HepG2 (cell line): Measurements from ENCODE around the gene INO80B. TPM values are rescaled to one million over a fixed set of nuclear protein-coding genes. Genes with fewer than 3 reads are reported as not detected.

Source experiments
- CC2D1A ChIP-seq: sonication (generic); formaldehyde crosslinking; IDR thresholded peaks from 2 replicates; pipeline ENCODE4 v1.8.1; 2023; ENCODE audit warnings: mild to moderate bottlenecking, missing genetic modification reagents
- FOXO1 ChIP-seq: sonication (generic); formaldehyde crosslinking; IDR thresholded peaks from 2 replicates; pipeline ENCODE4 v1.4.0; 2020; ENCODE audit warnings: missing genetic modification reagents
- RERE ChIP-seq: IDR thresholded peaks from 2 replicates; pipeline ENCODE4 v1.6.1; 2016; ENCODE audit warnings: low read depth, missing genetic modification reagents, missing compliant biosample characterization
- REST ChIP-seq, 2 experiments: IDR thresholded peaks; 2 replicates each; pipeline ENCODE4 v1.6.1; 2011 to 2012; ENCODE audit warnings: low read length in 2 of 2, borderline replicate concordance in 1 of 2, low read depth in 1 of 2, mild to moderate bottlenecking in 1 of 2, moderate library complexity in 1 of 2
- STAG1 ChIP-seq: sonication (generic); formaldehyde crosslinking; IDR thresholded peaks from 2 replicates; pipeline ENCODE4 v1.4.0; 2020; ENCODE audit warnings: missing genetic modification reagents
- TFE3 ChIP-seq: IDR thresholded peaks from 2 replicates; pipeline ENCODE4 v1.6.1; 2016
- ZBED4 ChIP-seq: sonication (generic); formaldehyde crosslinking; IDR thresholded peaks from 2 replicates; pipeline ENCODE4 v1.4.0; 2020; ENCODE audit warnings: missing genetic modification reagents, borderline replicate concordance
- ZFX ChIP-seq: sonication (generic); formaldehyde crosslinking; IDR thresholded peaks from 2 replicates; pipeline ENCODE4 v1.4.0; 2020; ENCODE audit warnings: mild to moderate bottlenecking, low read depth, missing genetic modification reagents, moderate library complexity
- ZNF770 ChIP-seq: sonication (generic); formaldehyde crosslinking; IDR thresholded peaks from 2 replicates; pipeline ENCODE4 v1.5.0; 2020; ENCODE audit warnings: mild to moderate bottlenecking, missing genetic modification reagents
- ZNF841 ChIP-seq: sonication (generic); formaldehyde crosslinking; IDR thresholded peaks from 2 replicates; pipeline ENCODE4 v1.8.1; 2023; ENCODE audit warnings: missing genetic modification reagents, borderline replicate concordance
- polyA plus RNA-seq, 8 experiments: library from polyadenylated mRNA; depleted of rRNA in 3 of 8; stranded (reverse) in 7 of 8; unstranded in 1 of 8; fragments of >200 nt; fragmentation: Illumina TruSeq in 4 of 8; extraction: Trizol in 4 of 8; gene quantifications; 2 replicates each; pipeline versions ENCODE4 v1.2.1 to v1.2.3, GENCODE V29; 2011 to 2016; ENCODE audit warnings: low read depth in 4 of 8, missing spikeins in 1 of 8, mixed read lengths in 1 of 8; ENCODE audit not compliant: insufficient read depth in 1 of 8
- total RNA-seq, 5 experiments: library from RNA; depleted of rRNA; stranded (reverse); fragments of >200 nt; fragmentation: Illumina TruSeq; extraction: Trizol; gene quantifications; 2 replicates each; pipeline ENCODE4 v1.2.3, GENCODE V29; 2016; ENCODE audit warnings: low read depth in 1 of 5

INO80B gene
- total and polyA plus RNA-seq, 2 of the 13 experiments (the other 11 are each of a cell fraction or from before 2014, with no cell fraction given) = 6.2 to 14.5 TPM

GRCh38 chr2:74502147-74502719 lies 47.3 kb downstream of the INO80B start (continued):
- TF ChIP-seq RERE (CRISPR knock-in tag) (peak; percentile 74; the same call in 1 of the 2 replicates), ZFX (CRISPR knock-in tag) (peak; percentile 77; the same call in 1 of the 2 replicates), REST (IDR thresholded peaks at IDR 0.05; ENCODE audit: borderline replicate concordance in 1 of 2, low read depth in 1 of 2, low read length in 2 of 2) (peak in 1 of 2 experiments; percentile 38; a peak in 1 of 4 replicates), FOXO1 (CRISPR knock-in tag) (no peak), ZBED4 (CRISPR knock-in tag) (0 out of 2 replicates have a peak, but pooled peaks have one; percentile 16), CC2D1A (CRISPR knock-in tag) (no peak), TFE3 (CRISPR knock-in tag) (peak; percentile 64; the same call in 1 of the 2 replicates), ZNF770 (no peak), ZNF841 (CRISPR knock-in tag) (0 out of 2 replicates have a peak, but pooled peaks have one; percentile 56), STAG1 (CRISPR knock-in tag) (peak; percentile 16; the same call in 1 of the 2 replicates)
